Nephron (organoid): Measurements from ENCODE around the gene PPT1.
"Not testable (repeated sequence)": the region's sequence is repeated elsewhere in the genome, so short reads cannot be mapped to it uniquely, and the experiment has no call there.

Source experiments
- H3K27ac Mint-ChIP-seq, 3 experiments: 2 replicates each; pipeline ENCODE4 v1.8.0; 2020; ENCODE audit warnings: mixed read lengths in 3 of 3, mild to moderate bottlenecking in 2 of 3, moderate library complexity in 1 of 3
- H3K27me3 Mint-ChIP-seq: 2 replicates; pipeline ENCODE4 v1.8.0; 2021; ENCODE audit warnings: low read depth, mild to moderate bottlenecking, moderate library complexity, mixed read lengths
- H3K36me3 Mint-ChIP-seq: 2 replicates; pipeline ENCODE4 v1.8.0; 2020; ENCODE audit warnings: low read depth, mixed read lengths
- H3K4me1 Mint-ChIP-seq: 2 replicates; pipeline ENCODE4 v1.8.0; 2020; ENCODE audit warnings: mixed read lengths
- H3K4me3 Mint-ChIP-seq, 3 experiments: 2 replicates each; pipeline ENCODE4 v1.8.0; 2020; ENCODE audit warnings: mild to moderate bottlenecking in 3 of 3, mixed read lengths in 3 of 3, moderate library complexity in 2 of 3
- H3K9me3 Mint-ChIP-seq: 2 replicates; pipeline ENCODE4 v1.8.0; 2020; ENCODE audit warnings: mixed read lengths
- TF ChIP-seq, protein P1 (sequence below), 3 experiments: fragments of 200-600 bp; sonication (generic); IDR thresholded peaks; one replicate each; pipeline ENCODE4 v1.5.0; 2021; ENCODE audit warnings: antibody characterized with exemption in 3 of 3; ENCODE audit not compliant: unreplicated experiment in 3 of 3

The PPT1 gene

DNA sequence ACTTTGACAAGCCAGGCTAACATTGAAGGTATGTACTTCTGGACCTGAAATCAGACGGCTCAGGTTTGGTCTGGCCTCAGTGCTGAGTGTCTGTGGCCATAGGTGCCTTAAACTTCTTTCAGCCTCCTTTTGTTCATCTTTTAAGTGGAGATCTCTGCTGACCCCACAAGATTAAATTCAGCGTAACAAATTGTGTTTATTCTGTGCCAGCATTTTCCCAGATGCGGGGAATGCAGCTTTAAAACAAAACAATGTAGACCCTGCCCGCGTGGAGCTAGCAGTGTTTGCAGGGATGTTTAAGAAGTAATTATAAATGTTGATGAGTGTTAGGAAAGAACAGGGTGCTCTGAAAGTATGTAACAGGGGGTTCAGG is 55.6 kb downstream of the PPT1 start:
- Mint-ChIP-seq H3K4me1 (peaks cover 50% of the 10 kb centered on the region), H3K27me3 (no peaks in the 10 kb centered on the region), H3K36me3 (peaks cover 9% of the 10 kb centered on the region), H3K9me3 (no peaks in the 10 kb centered on the region), H3K4me3 (peak overlapping the region; percentile 97 to 98 (median 98)), H3K27ac (peak overlapping the region; percentile 34 to 99 (median 99))
- TF ChIP-seq, protein P1, sequence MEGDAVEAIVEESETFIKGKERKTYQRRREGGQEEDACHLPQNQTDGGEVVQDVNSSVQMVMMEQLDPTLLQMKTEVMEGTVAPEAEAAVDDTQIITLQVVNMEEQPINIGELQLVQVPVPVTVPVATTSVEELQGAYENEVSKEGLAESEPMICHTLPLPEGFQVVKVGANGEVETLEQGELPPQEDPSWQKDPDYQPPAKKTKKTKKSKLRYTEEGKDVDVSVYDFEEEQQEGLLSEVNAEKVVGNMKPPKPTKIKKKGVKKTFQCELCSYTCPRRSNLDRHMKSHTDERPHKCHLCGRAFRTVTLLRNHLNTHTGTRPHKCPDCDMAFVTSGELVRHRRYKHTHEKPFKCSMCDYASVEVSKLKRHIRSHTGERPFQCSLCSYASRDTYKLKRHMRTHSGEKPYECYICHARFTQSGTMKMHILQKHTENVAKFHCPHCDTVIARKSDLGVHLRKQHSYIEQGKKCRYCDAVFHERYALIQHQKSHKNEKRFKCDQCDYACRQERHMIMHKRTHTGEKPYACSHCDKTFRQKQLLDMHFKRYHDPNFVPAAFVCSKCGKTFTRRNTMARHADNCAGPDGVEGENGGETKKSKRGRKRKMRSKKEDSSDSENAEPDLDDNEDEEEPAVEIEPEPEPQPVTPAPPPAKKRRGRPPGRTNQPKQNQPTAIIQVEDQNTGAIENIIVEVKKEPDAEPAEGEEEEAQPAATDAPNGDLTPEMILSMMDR (IDR thresholded peaks at IDR 0.05; ENCODE audit: unreplicated experiment in 3 of 3), result no peak

DNA sequence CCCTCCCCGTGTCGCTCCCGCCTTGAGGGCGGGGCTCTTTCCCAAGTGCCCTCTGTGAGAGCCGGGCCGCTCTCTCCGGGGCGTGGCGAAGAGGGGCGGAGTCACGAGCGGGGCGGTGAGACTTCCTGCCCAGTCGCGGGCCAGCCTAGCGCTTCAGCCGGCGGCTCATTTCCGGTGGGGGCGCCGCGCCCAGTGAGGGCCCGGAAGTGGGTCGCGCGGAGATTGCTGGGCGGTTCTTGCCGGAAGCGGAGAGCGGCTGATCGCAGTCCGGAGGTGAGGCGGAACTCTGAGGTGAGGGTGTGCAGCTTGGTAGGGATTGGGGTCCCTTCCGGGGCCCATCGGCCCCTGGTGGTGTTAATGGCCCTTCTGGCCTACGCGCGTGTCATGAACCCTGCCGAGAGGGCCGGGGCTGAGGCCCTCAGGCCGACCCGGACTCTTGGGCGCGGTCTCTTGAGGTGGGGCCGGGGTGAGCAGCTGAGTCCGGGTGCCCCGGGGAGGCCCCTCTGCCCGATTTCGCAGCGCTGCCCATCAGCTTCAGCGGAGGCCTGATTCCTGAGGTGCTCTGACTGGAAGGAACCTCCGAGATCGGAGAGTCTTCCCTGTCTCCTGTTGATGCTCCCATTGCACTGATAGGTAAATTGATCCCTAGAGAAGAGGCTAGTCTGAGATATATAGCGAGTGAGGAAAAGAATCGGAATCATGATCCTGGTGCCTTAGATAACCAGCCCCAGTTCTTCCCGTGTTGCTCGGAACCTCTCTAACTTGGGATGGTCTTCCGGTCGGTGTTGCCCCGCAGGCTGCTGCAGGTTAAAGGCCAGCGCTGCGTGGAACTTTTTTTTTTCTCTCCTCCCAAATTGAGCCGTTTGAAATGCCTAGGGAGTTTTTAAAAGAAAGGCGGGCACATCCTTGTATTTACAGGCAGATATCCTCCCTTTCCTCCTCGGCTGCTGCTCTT is 56.3 kb downstream of the PPT1 start, which contains the start of gene CAP1:
TSS of gene CAP1 (plus strand) at position 219 of the 955 bp plus-strand sequence. CDS start 18,618 bp downstream, outside the sequence.
- no peaks in the 10 kb centered on the region for H3K27me3 Mint-ChIP-seq
- peak within 1 kb of the TSS; percentile 97 to 98 (median 98) for H3K4me3 Mint-ChIP-seq
- peaks cover 9% of the 10 kb centered on the region for H3K36me3 Mint-ChIP-seq
- H3K9me3 Mint-ChIP-seq, result no peaks in the 10 kb centered on the region
- TF ChIP-seq, protein P1 (IDR thresholded peaks at IDR 0.05; ENCODE audit: unreplicated experiment in 3 of 3), result no peak
- peak within 1 kb of the TSS; percentile 99 for H3K27ac Mint-ChIP-seq
- H3K4me1 Mint-ChIP-seq, result peaks cover 54% of the 10 kb centered on the region

DNA sequence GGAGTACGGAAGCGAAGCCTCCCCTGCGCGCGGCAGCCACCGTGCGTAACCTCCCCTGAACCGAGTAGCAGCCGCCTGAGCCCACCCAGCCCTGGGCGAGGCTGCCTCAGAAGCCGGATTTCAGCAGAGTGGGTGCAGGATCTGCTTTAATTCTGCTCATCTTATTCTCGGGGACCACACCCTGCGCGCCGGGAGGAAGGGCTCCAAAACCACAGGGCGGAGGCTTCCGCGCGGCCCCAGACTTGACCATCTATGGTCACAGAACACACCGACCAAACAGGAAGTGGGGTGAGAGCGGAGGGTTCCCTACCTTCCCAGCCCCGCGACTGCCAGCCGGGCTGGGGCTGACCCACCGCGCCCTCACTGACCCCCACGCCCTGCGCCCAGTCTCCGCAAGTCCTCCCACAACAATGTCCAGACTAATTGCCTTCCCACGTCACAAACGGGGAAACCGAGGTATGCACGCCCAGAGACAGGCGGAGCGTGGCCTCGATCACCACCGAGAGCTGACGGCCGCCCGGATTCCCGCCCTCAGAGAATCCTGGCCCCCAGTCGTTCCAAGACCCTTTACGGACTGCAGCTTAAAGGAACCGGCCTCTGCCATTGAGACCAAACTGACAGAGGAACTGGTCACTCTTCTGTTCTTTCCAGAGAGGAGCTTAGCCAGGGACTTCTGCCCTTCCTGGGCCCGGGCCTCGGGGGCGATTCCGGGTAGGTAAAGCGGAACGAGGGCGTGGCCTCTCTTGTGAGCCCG is 57.1 kb downstream of the PPT1 start:
- Mint-ChIP-seq H3K4me1 (peaks cover 54% of the 10 kb centered on the region), H3K36me3 (peaks cover 9% of the 10 kb centered on the region), H3K27me3 (no peaks in the 10 kb centered on the region), H3K27ac (peak overlapping the region; percentile 99), H3K4me3 (peak overlapping the region; percentile 97 to 98 (median 98)), H3K9me3 (no peaks in the 10 kb centered on the region)
- TF ChIP-seq, protein P1 (IDR thresholded peaks at IDR 0.05; ENCODE audit: unreplicated experiment in 3 of 3), result no peak

DNA sequence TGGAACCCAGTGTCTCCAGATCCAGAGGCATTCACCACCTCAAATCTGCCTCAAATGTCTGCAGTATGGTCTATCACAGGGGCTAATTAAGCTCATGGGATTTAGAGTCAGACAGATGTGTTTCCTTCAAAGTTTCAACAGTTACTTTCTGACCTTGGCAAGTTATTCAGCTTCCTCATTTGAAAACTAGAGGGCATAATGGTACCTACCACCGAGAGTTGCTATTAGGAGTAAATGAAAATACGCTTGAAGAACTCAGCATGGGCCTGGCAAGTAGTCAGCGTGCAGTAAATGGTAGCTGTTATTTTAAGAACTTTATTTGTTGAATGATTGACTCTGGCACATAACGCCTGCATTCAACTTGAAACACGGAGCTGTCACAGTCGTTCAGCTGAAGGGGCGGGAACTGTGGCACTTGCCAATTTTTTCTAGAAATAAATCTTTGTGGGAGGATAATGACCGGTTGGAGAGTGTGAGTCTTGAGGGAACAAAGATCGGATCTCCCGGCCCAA is 57.8 kb downstream of the PPT1 start:
- Mint-ChIP-seq H3K9me3 (no peaks in the 10 kb centered on the region), H3K27ac (peak overlapping the region; percentile 99), H3K4me1 (peaks cover 56% of the 10 kb centered on the region), H3K4me3 (peak overlapping the region; percentile 97 to 98 (median 98)), H3K27me3 (no peaks in the 10 kb centered on the region), H3K36me3 (peaks cover 9% of the 10 kb centered on the region)
- TF ChIP-seq, protein P1 (IDR thresholded peaks at IDR 0.05; ENCODE audit: unreplicated experiment in 3 of 3), result no peak

DNA sequence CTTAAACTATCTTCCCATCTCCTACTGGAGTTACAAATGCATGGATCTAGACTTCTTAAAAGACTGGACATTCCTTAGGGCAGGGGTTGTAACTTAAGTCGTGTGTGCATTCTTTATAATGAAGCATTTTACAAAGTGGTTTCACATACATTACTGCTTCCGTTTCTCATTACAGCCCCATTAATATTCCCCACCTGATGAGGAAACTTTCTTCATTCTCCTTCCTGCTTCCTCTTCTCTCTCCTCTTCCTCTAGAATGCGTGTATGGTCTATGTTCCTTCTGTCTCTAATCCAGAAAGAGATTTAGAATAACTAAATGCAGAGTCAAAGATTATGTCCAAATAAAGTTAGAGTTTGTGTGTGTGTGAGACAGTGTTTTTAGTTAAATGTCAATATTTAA is 58.4 kb downstream of the PPT1 start:
- TF ChIP-seq, protein P1 (IDR thresholded peaks at IDR 0.05; ENCODE audit: unreplicated experiment in 3 of 3), result no peak
- Mint-ChIP-seq H3K36me3 (peaks cover 9% of the 10 kb centered on the region), H3K9me3 (no peaks in the 10 kb centered on the region), H3K27ac (peak overlapping the region; percentile 99), H3K4me3 (peak overlapping the region; percentile 97 to 98 (median 98)), H3K27me3 (no peaks in the 10 kb centered on the region), H3K4me1 (peaks cover 59% of the 10 kb centered on the region)

DNA sequence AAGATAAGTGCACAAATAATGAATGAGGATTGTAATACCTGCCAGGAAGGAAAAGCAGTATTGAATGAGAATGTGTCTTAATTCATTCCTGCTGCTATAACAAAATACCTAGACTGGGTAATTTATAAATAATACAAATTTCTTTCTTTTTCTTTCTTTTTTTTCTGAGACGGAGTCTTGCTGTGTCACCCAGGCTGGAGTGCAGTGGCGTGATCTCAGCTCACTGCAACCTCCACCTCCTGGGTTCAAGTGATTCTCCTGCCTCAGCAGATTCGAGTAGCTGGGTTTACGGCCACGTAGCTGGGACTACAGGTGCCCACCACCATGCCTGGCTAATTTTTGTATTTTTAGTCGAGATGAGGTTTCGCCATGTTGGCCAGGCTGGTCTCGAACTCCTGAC is 59.8 kb downstream of the PPT1 start:
- H3K9me3 Mint-ChIP-seq, H3K4me3 Mint-ChIP-seq, H3K36me3 Mint-ChIP-seq, H3K27ac Mint-ChIP-seq, H3K27me3 Mint-ChIP-seq: not testable (repeated sequence)
- H3K4me1 Mint-ChIP-seq, result peaks cover 54% of the 10 kb centered on the region
